Right ventricle myocardium inferior (tissue), 1 donor: ENCODE measurements around the gene MAFF. TPM values are rescaled to one million over a fixed set of nuclear protein-coding genes. Genes with fewer than 3 reads are reported as not detected.
"Not testable (repeated sequence)": the region's sequence is repeated elsewhere in the genome, so short reads cannot be mapped to it uniquely, and the experiment has no call there.

Experiments
- ATAC-seq: fragments of 200-7000 bp; cut with Tn5 transposase; one replicate; pipeline ENCODE4 v1.9.1; 2020; ENCODE audit warnings: mild to moderate bottlenecking, moderate library complexity
- DNase-seq: peaks from one replicate; pipeline ENCODE4 v3.0.0; 2021; ENCODE audit errors: missing footprints
- intact Hi-C: fragments of 100-400 bp; cut with DNase I; formaldehyde crosslinking; loops from one replicate; pipeline ENCODE4 v1.11.0; 2022
- long read RNA-seq: library from polyadenylated mRNA; unstranded; transcript quantifications from one replicate; pipeline ENCODE4 v2.0.0, GENCODE V29; 2021
- total RNA-seq: library from RNA; stranded (reverse); fragmentation: NEBNext Ultra II Directional; extraction: Animal tissue kit (Norgen Biotek cat#: 25700); gene quantifications from one replicate; pipeline ENCODE4 v1.2.1, GENCODE V29; 2021
- donor health status: DM: no; HTN: yes; CAD: no; lungs with severe emphysema.

The MAFF gene
- total RNA-seq, result 4.7 TPM
- long read RNA-seq, transcript MAFF-201 (3 exons, 2,490 nt), result major isoform, 7 of 7 reads
- long read RNA-seq, partial matches to known transcripts, result 0 of 7 reads
- long read RNA-seq, other reads (novel, unspliced or antisense), result 0 of 7 reads

GRCh38 chr22:38201711-38202436 is at the start of gene MAFF:
Gene MAFF (plus strand): TSS chr22:38201994. CDS start chr22:38213854, 11,860 bp downstream.
- intact Hi-C loops, result loop anchor here (5.0 kb wide), 1 partner anchor 35 kb away; no protein-coding TSS in a partner anchor
- DNase-seq (peak; percentile 98), ATAC-seq (peak; percentile 85)

DNA sequence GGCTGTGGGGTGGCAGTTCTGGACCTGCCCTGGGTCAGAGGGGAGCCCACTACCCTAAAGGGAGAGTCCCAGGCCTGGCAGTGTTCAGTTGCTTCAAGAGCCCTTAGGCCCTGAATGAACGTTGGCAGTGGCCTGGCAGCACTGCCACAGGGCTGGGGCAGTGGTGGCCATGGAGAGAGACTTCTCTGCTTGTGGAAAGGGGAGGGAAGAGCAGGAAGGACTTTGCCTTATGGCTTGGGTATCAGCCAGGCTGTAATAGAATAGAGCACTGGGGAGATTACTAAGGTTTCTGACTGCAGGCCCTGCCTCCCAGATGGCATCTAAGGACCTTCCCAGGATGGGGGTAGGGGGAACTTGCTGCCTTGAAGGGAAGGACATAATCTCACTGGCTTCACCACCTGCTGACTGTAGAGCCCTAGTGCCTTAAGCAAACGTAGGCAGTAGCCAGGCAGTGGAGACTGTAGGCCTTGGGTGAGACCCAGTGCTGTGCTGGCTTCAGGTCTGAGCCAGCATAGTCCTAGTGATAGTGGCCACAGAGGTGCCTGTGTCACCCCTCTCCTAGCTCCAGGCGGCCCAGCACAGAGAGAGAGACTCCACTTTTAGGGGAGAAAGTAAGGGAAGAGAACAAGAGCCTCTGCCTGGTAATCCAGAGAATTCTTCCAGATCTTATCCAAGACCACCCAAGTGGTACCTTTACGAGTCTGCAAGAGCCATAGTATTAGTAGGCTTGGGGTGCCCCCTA is 47.8 kb upstream of the MAFF start:
- no peak for DNase-seq
- no peak for ATAC-seq
- intact Hi-C loops, result no loop called here

DNA sequence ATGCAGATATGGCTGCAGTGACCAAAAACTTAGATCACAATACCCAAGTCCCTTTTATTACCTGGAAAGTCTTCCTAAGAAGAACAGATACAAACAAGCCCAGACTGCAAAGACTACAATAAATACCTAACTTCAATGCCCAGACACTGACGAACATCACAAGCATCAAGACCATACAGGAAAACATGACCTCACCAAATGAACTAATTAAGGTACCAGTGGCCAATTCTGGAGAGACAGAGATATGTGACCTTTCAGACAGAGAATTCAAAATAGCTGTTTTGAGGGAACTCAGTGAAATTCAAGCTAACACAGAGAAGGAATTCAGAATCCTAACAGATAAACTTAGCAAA is 47.3 kb upstream of the MAFF start:
- DNase-seq, intact Hi-C loops, ATAC-seq: not testable (repeated sequence)

GRCh38 chr22:38155703-38156102 is 46.1 kb upstream of the MAFF start:
- ATAC-seq (no peak), DNase-seq (no peak)
- intact Hi-C loops, result no loop called here

DNA sequence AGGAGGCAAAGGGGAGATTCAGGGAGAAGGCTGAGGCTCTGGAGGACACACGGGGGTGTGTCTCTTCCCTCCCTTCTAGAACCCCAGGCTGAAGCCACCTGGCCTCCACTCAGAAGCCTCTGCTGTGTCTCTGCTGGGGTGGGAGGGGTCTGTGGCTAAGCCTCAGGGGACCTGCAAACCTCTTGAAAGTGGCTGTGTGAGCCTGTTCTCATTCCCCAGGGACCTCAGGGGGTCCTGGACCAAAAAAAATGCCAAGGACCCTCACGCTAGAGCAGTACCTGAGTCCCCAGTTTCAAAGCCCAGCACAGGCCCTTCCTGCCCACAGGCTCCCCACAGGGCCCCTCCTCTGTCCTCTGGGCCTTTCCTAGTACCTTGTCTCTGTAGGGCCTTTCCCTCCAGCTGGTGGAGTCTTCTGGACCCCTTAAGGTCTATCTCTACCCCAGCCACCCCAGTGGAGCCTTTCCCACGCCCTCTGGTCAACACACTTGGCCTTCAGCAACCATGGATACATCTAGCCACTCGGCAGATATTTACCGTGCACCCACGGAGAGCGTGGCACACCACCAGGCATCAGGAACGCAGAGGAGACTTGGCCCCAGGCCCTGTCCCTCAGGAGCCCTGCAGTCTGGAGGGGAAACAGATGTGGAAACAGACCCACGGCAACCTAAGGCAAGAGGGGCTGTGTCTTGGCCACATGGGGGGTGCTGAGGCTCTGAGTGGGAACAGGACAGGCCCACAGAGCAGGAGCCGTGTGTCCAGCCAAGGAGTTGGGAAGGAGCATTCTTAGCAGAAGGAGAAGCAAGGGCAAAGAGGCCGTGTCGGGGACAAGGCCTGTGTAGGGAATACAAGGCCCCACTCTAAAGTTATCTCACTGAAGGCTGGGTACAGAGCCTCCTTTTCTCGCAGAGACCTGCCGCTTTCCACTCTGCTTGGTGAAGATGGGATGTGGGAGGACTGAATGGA is 38.6 kb upstream of the MAFF start:
- no peak for ATAC-seq
- intact Hi-C loops, result loop anchor here (10.0 kb wide), 1 partner anchor 48 kb away; the partner anchor contains the start of gene BAIAP2L2
- no peak for DNase-seq

DNA sequence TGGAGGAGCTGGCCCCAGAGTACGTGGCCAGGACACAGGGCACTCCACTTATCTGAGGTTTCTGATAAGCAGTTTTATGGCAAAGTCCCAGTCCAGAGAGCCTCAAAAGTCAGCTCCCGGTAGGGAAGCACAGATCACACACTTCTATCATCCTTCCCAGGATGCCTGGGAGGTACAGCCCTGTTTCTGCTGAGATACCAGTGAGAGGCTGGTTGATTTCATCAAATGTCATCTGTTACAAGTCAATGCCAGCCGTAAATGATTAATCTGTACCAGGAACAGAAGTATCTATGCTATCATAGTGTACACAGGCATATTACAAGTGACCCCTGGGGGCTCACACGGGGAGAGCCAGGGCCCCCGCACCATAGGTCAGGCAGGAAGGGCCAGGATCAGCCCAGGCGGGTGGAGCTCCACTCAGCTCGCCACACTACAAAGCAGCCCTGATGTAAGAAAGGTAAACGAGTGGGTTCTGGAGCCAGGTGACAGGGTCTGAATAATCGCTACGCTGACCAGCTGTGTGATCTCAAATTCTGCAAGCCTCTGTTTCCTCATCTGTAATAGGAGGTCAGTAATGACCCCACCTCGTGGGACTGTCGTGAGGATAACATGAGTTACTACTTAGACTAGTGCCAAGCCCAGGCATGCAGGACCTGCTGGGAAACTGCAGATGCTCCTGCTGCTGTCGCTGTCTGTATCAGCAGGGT is 37.8 kb upstream of the MAFF start:
- ATAC-seq, result peak; percentile 21
- intact Hi-C loops, result loop anchor here (10.0 kb wide), 1 partner anchor 49 kb away; the partner anchor contains the start of gene BAIAP2L2
- DNase-seq, result no peak

GRCh38 chr22:38164551-38164918 is 37.3 kb upstream of the MAFF start:
- intact Hi-C loops, result loop anchor here (10.0 kb wide), 1 partner anchor 50 kb away; the partner anchor contains the start of gene BAIAP2L2
- ATAC-seq (no peak), DNase-seq (no peak)

GRCh38 chr22:38165922-38166593 is 35.7 kb upstream of the MAFF start:
- DNase-seq, result no peak
- intact Hi-C loops, result loop anchor here (10.0 kb wide), 1 partner anchor 51 kb away; the partner anchor contains the start of gene BAIAP2L2
- ATAC-seq, result no peak

DNA sequence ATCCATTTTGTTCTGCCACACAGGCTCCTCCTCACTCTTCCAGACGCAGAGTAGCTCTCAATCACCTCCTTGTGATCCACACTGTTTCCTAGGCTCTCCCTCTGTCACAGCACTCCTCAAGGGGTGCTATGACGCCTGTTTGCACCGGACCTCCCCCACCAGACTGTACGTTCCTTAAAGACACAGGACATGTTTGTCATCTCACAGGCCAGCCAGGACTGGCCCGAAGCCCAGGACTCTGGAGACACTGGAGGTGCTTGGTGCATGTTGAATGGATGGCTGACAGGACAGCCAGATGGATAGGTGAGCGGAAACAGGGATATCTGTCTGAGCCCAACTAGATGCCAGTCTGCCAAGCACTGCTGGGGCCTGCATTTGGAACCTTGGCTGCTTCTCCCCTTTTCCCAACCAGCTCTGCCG is 33.8 kb upstream of the MAFF start:
- intact Hi-C loops, result loop anchor here (10.0 kb wide), 1 partner anchor 53 kb away; the partner anchor contains the start of gene BAIAP2L2
- DNase-seq (peak; percentile 76), ATAC-seq (peak; percentile 84)

- DNase-seq (no peak), ATAC-seq (no peak)
- intact Hi-C loops, result loop anchor here (10.0 kb wide), 1 partner anchor 54 kb away; the partner anchor contains the start of gene BAIAP2L2
Measured at GRCh38 chr22:38169116-38169515, 32.7 kb upstream of the MAFF start.

- intact Hi-C loops, result no loop called here
- no peak for ATAC-seq
- DNase-seq, result no peak
Measured at GRCh38 chr22:38170469-38170868, 31.3 kb upstream of the MAFF start.

DNA sequence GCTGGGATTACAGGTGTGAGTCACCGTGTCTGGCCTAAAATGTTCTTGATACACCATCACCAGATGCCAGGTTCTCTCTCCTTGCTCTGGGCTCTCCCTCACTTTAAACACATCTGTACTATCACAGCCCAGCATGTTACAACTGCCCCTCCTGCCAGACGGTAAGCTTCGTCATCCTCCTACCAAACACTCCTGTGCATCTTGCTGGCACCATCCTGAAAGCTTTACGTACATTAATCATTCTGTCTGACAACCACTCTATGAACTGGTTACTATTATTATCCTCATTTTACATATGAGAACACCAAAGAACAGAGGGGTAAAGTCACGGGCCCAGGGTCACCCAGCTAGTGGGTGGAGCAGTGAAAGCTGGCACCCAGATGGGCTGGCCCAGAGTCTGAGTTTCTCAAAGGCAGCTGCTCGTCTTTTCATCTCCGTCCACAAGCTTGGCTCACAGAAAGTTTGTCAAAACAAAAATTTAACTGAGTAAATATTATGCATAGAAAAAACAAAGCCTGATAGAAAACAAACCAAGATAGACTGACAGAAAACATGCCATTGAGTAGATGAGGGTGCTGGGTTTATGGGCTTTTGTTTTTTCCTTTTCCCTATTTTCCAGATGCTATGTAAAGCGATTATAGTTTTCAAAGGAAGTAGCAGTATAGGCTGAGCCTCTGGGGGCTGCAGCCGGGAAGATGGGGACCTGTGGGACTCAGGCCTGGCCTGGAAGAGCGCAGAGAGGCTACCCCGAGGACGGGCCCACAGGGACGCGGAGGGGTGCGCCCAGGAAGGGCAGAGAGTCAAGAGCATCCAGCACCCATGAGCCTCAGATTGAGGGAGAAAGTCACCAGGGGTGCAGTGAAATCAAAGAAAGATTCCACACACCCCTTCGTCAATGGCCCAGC is 29.6 kb upstream of the MAFF start:
- ATAC-seq (no peak), DNase-seq (no peak)
- intact Hi-C loops, result no loop called here

DNA sequence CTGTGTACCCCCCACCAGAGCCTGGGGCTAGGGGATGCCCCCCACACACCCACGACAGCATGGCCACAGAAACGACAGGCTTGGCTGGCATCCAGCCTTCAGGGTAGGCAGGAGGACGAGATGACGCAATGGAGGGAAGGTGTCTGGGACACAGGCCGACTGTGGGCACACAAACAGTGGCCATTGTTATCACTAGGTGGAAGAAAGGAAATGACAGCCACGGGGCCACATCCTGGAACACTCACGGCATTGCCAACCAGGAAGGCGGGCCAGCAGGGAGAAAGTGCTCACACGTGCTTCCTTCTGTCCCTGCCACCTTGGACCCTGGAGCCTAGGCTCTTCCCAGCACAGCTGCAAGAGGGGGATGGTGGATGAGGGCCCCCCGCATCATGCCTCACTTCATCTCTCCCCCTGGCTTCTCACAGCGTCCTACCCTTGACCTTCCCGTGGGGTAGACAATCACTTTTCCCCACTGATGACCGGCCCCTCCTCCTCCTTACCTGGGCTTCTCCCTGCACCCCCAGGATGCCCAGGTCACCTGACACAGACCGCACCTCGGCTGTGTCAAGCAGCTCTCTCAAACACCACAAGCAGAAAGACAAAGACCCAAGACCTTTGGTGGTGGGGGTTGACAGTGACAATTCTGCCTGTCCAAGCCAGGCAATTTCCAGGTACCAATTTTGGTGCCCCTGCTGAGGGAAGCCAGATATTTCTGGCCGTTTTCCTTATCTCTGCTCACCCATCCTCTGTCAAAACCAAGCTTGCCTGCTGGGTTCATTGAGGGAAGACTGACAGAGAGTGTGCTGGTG is 28.8 kb upstream of the MAFF start:
- DNase-seq (peak; percentile 69), ATAC-seq (peak; percentile 62)
- intact Hi-C loops, result no loop called here

GRCh38 chr22:38173641-38173906 is 28.2 kb upstream of the MAFF start:
- DNase-seq, result no peak
- intact Hi-C loops, result no loop called here
- ATAC-seq, result no peak

DNA sequence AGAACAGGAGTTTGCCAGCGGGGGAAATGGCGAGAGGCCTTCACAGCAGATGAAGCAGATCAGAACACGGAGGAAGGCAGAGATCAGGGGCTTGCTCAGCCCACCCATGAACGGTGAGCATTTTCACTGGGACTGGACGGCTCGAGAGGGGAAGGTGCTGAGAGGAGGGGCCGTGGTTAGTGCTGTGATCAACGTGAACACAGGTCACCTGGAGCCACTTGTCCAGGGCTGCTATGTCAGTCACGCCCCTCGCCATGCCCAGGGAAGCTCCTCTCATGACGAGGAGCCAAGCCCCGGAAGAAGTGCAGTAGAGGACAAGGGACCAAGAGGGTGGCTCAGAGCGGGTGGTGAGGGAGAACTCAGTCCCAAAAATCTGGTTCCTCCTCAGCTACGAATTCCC is 27.2 kb upstream of the MAFF start:
- no peak for DNase-seq
- intact Hi-C loops, result loop anchor here (5.0 kb wide), 1 partner anchor 143 kb away; the partner anchor contains the start of gene CSNK1E
- no peak for ATAC-seq
